ENCODE measurements around the gene IDS. TPM values are rescaled to one million over a fixed set of nuclear protein-coding genes. Genes with fewer than 3 reads are reported as not detected.

Gene IDS
- total and polyA plus RNA-seq, 2 donors (not counting 3 experiments of a cell fraction or from before 2014, with no cell fraction given): 35.2 to 44.0 TPM

- Histone ChIP-seq H3K9me3 (replicated peaks; ENCODE audit: control insufficient read depth, insufficient read depth, low read length) (no peaks in the 10 kb centered on the region), H4K20me1 (replicated peaks; ENCODE audit: control insufficient read depth, extremely low read depth, insufficient read depth, low read length) (no peaks in the 10 kb centered on the region), H3K27me3 (ENCODE audit: control insufficient read depth in 2 of 2, insufficient read depth in 2 of 2, low read length in 2 of 2) (peaks cover 0 to 2% of the 10 kb centered on the region in 2 experiments), H3K36me3 (ENCODE audit: control insufficient read depth in 2 of 2, extremely low read depth in 1 of 2, insufficient read depth in 2 of 2, low read length in 2 of 2) (no peaks in the 10 kb centered on the region), H3K9ac (replicated peaks; ENCODE audit: extremely low read depth, insufficient read depth, low read length) (no peak overlapping the region), H3K4me1 (ENCODE audit: control insufficient read depth, extremely low read depth, insufficient read depth, low read length) (peaks cover 25% of the 10 kb centered on the region), H3K79me2 (ENCODE audit: control insufficient read depth, insufficient read depth, low read length) (no peaks in the 10 kb centered on the region), H3K4me2 (ENCODE audit: insufficient read depth, low read length) (no peak overlapping the region), H2AFZ (ENCODE audit: low read depth, low read length) (no peak overlapping the region), H3K27ac (ENCODE audit: insufficient read depth, low read depth, low read length) (no peak overlapping the region), H3K9me1 (replicated peaks; ENCODE audit: control insufficient read depth, extremely low read depth, insufficient read depth, low read length) (no peaks in the 10 kb centered on the region), H3K4me3 (replicated peaks in 1 of 3; ENCODE audit: insufficient read depth in 1 of 3, low read depth in 1 of 3, low read length in 3 of 3) (no peak overlapping the region)
- DNase-seq (ENCODE audit: low read depth, low spot score) (peak; percentile 5), FAIRE-seq (no peak)
- CTCF ChIA-PET: interaction anchor here (1.1 kb wide), 1 partner anchor 17 kb away, joined by 3 read pairs; no protein-coding TSS in a partner anchor
- no TSS peak for BruUV-seq (replicated peaks)
- intact Hi-C loops (cut with micrococcal nuclease): no loop called here
- POLR2A ChIA-PET: no interaction called here
- dilution Hi-C loops (cut with MboI; ENCODE audit: extremely low pct_ligation_motif_present, low sequenced_read_pairs): no loop called here
- TF ChIP-seq MAX (IDR thresholded peaks at IDR 0.05; ENCODE audit: insufficient read depth, insufficient read length): no peak
- peak in 1 of 2 donors; percentile 28 for TF ChIP-seq CTCF (IDR thresholded peaks at IDR 0.05; ENCODE audit: extremely low read depth in 1 of 2, insufficient read depth in 1 of 2, low read depth in 1 of 2, low read length in 2 of 2)
These were observed 5.3 kb upstream of the IDS start for GRCh38 chrX:149510386-149510785.

- no peaks in the 10 kb centered on the region for H4K20me1 ChIP-seq (replicated peaks; ENCODE audit: control insufficient read depth, extremely low read depth, insufficient read depth, low read length)
- DNase-seq (ENCODE audit: low read depth, low spot score): no peak
- ChIA-PET CTCF (interaction anchor here (1.2 kb wide), 1 partner anchor 32 kb away, joined by 3 read pairs; no protein-coding TSS in a partner anchor), POLR2A (no interaction called here)
- TF ChIP-seq FOS (IDR thresholded peaks at IDR 0.05; ENCODE audit: borderline replicate concordance, insufficient read depth, low read length) (no peak), MYC (IDR thresholded peaks at IDR 0.05; ENCODE audit: low read depth, low read length) (no peak), JUN (IDR thresholded peaks at IDR 0.05; ENCODE audit: borderline replicate concordance, insufficient read depth, insufficient read length, low read depth) (no peak), MAX (IDR thresholded peaks at IDR 0.05; ENCODE audit: insufficient read depth, insufficient read length) (no peak), POLR2A (IDR thresholded peaks at IDR 0.05; ENCODE audit: low read depth, low read length) (no peak), EZH2 (IDR thresholded peaks at IDR 0.05; ENCODE audit: borderline replicate concordance, low read depth, low read length, severe bottlenecking) (no peak)
- BruUV-seq (replicated peaks): no TSS peak
- dilution Hi-C loops (cut with MboI; ENCODE audit: extremely low pct_ligation_motif_present, low sequenced_read_pairs) (no loop called here), intact Hi-C loops (cut with micrococcal nuclease) (loop anchor here (10.0 kb wide), 1 partner anchor 426 kb away; the partner anchor contains the start of gene EOLA2)
- no peak overlapping the region for H2AFZ ChIP-seq (ENCODE audit: low read depth, low read length)
- no peak overlapping the region for H3K4me3 ChIP-seq (replicated peaks in 1 of 3; ENCODE audit: insufficient read depth in 1 of 3, low read depth in 1 of 3, low read length in 3 of 3)
- no peak overlapping the region for H3K4me2 ChIP-seq (ENCODE audit: insufficient read depth, low read length)
- peaks cover 0 to 2% of the 10 kb centered on the region in 2 experiments for H3K27me3 ChIP-seq (ENCODE audit: control insufficient read depth in 2 of 2, insufficient read depth in 2 of 2, low read length in 2 of 2)
- H3K79me2 ChIP-seq (ENCODE audit: control insufficient read depth, insufficient read depth, low read length): peaks cover 6% of the 10 kb centered on the region
- no peak overlapping the region for H3K27ac ChIP-seq (ENCODE audit: insufficient read depth, low read depth, low read length)
- H3K36me3 ChIP-seq (ENCODE audit: control insufficient read depth in 2 of 2, extremely low read depth in 1 of 2, insufficient read depth in 2 of 2, low read length in 2 of 2): no peaks in the 10 kb centered on the region
- no peak for FAIRE-seq
- no peaks in the 10 kb centered on the region for H3K9me3 ChIP-seq (replicated peaks; ENCODE audit: control insufficient read depth, insufficient read depth, low read length)
- H3K9me1 ChIP-seq (replicated peaks; ENCODE audit: control insufficient read depth, extremely low read depth, insufficient read depth, low read length): no peaks in the 10 kb centered on the region
- peaks cover 18% of the 10 kb centered on the region for H3K4me1 ChIP-seq (ENCODE audit: control insufficient read depth, extremely low read depth, insufficient read depth, low read length)
- no peak overlapping the region for H3K9ac ChIP-seq (replicated peaks; ENCODE audit: extremely low read depth, insufficient read depth, low read length)
These were observed 3.4 kb upstream of the IDS start for GRCh38 chrX:149508467-149508866.

Data from endothelial cell of umbilical vein (primary cell).